IMR-90 (cell line): ENCODE data around the gene SURF1. TPM values are rescaled to one million over a fixed set of nuclear protein-coding genes. Genes with fewer than 3 reads are reported as not detected.
"Not testable (repeated sequence)": the region's sequence is repeated elsewhere in the genome, so short reads cannot be mapped to it uniquely, and the experiment has no call there.

Experiments
- ATAC-seq: fragments of 200-7000 bp; cut with Tn5 transposase; 2 replicates; pipeline ENCODE4 v1.9.1; 2020; ENCODE audit warnings: low read depth, mild to moderate bottlenecking, moderate library complexity
- BruUV-seq: library from RNA; stranded (reverse); fragments of 400-500 nt; replicated peaks from 2 replicates; lab custom pipeline; 2021; lab: Mats Ljungman, UMichigan
- CTCF ChIA-PET: fragments of 300-600 bp; formaldehyde crosslinking; extraction: SDS; loops from one replicate; lab custom pipeline; 2021; ENCODE audit warnings: antibody characterized with exemption; lab: Yijun Ruan, JAX
- POLR2A ChIA-PET: fragments of 300-600 bp; sonication (Branson Sonifier 250); formaldehyde crosslinking; loops from one replicate; lab custom pipeline; 2022; ENCODE audit warnings: antibody characterized with exemption; ENCODE audit not compliant: unreplicated experiment; lab: Charles Lee
- DNase-seq: peaks from one replicate; pipeline ENCODE4 v3.0.0; 2013
- H2AFZ ChIP-seq: replicated peaks from 2 replicates; pipeline ENCODE3; 2013; ENCODE audit warnings: low read length, mild to moderate bottlenecking; ENCODE audit not compliant: poor library complexity
- H2AK5ac ChIP-seq: 2 replicates; pipeline ENCODE4 v1.6.1; 2013; ENCODE audit warnings: low read depth, low read length, inconsistent platforms
- H2AK9ac ChIP-seq: replicated peaks from 2 replicates; pipeline ENCODE3; 2013; ENCODE audit warnings: mild to moderate bottlenecking, low read depth, low read length, moderate library complexity; ENCODE audit not compliant: poor library complexity
- H2BK120ac ChIP-seq: 2 replicates; pipeline ENCODE4 v1.6.1; 2013; ENCODE audit warnings: low read depth, low read length, inconsistent platforms
- H2BK15ac ChIP-seq: 3 replicates; pipeline ENCODE4 v1.6.1; 2013; ENCODE audit warnings: low read depth, low read length, inconsistent platforms
- H2BK20ac ChIP-seq: 2 replicates; pipeline ENCODE4 v1.6.1; 2013; ENCODE audit warnings: low read depth, mild to moderate bottlenecking, inconsistent platforms, low read length, moderate library complexity
- H2BK5ac ChIP-seq: 2 replicates; pipeline ENCODE4 v1.6.1; 2013; ENCODE audit warnings: mild to moderate bottlenecking, low read depth, low read length, inconsistent platforms; ENCODE audit not compliant: poor library complexity, severe bottlenecking
- H3K14ac ChIP-seq: replicated peaks from 2 replicates; pipeline ENCODE4 v1.6.1; 2013; ENCODE audit warnings: low read depth, low read length, inconsistent platforms
- H3K18ac ChIP-seq: 2 replicates; pipeline ENCODE4 v1.6.1; 2013; ENCODE audit warnings: low read depth, low read length, control low read depth
- H3K23ac ChIP-seq: 2 replicates; pipeline ENCODE4 v1.6.1; 2013; ENCODE audit warnings: low read depth, low read length, inconsistent platforms
- H3K27ac ChIP-seq: 2 replicates; pipeline ENCODE4 v1.5.1; 2013; ENCODE audit warnings: mild to moderate bottlenecking, control low read depth, low read length; ENCODE audit not compliant: insufficient read depth
- H3K27me3 ChIP-seq: 2 replicates; pipeline ENCODE4 v1.6.1; 2013; ENCODE audit warnings: low read length; ENCODE audit not compliant: control insufficient read depth, insufficient read depth
- H3K36me3 ChIP-seq: 2 replicates; pipeline ENCODE4 v1.6.1; 2013; ENCODE audit warnings: low read length, mixed read lengths; ENCODE audit not compliant: control insufficient read depth, insufficient read depth
- H3K4ac ChIP-seq: 2 replicates; pipeline ENCODE4 v1.6.1; 2013; ENCODE audit warnings: low read depth, low read length, inconsistent platforms
- H3K4me1 ChIP-seq: 2 replicates; pipeline ENCODE4 v1.6.1; 2013; ENCODE audit warnings: low read length, mixed read lengths; ENCODE audit not compliant: control insufficient read depth, insufficient read depth
- H3K4me2 ChIP-seq: 2 replicates; pipeline ENCODE4 v1.6.1; 2013; ENCODE audit warnings: low read depth, mild to moderate bottlenecking, control low read depth, low read length, moderate library complexity
- H3K4me3 ChIP-seq: 2 replicates; pipeline ENCODE4 v1.5.1; 2013; ENCODE audit warnings: low read depth, mild to moderate bottlenecking, control low read depth, low read length, moderate library complexity; ENCODE audit not compliant: insufficient read depth
- H3K56ac ChIP-seq: 2 replicates; pipeline ENCODE4 v1.6.1; 2013; ENCODE audit warnings: low read length, inconsistent platforms; ENCODE audit not compliant: insufficient read depth; ENCODE audit errors: extremely low read depth
- H3K79me1 ChIP-seq, 2 experiments: 2 replicates each; pipeline ENCODE4 v1.6.1; 2013; ENCODE audit warnings: low read length in 2 of 2, inconsistent platforms in 1 of 2, low read depth in 1 of 2
- H3K9ac ChIP-seq: 2 replicates; pipeline ENCODE4 v1.6.1; 2013; ENCODE audit warnings: low read depth, low read length, control low read depth
- H3K9me1 ChIP-seq: 2 replicates; pipeline ENCODE4 v1.6.1; 2013; ENCODE audit warnings: low read length, inconsistent platforms; ENCODE audit not compliant: insufficient read depth
- H3K9me3 ChIP-seq: 2 replicates; pipeline ENCODE4 v1.6.1; 2013; ENCODE audit warnings: low read length; ENCODE audit not compliant: control insufficient read depth, insufficient read depth
- H4K20me1 ChIP-seq: 2 replicates; pipeline ENCODE4 v1.6.1; 2013; ENCODE audit warnings: low read length, inconsistent platforms; ENCODE audit not compliant: insufficient read depth
- H4K5ac ChIP-seq: 2 replicates; pipeline ENCODE4 v1.6.1; 2013; ENCODE audit warnings: mild to moderate bottlenecking, low read depth, low read length, control low read depth
- H4K8ac ChIP-seq, 2 experiments: 2 replicates each; pipeline ENCODE4 v1.6.1; 2013; ENCODE audit warnings: low read depth in 2 of 2, low read length in 2 of 2, control low read depth in 1 of 2, inconsistent platforms in 1 of 2
- H4K91ac ChIP-seq: 2 replicates; pipeline ENCODE4 v1.6.1; 2013; ENCODE audit warnings: low read depth, low read length, inconsistent platforms; ENCODE audit not compliant: insufficient read depth
- CEBPB ChIP-seq: IDR thresholded peaks from 2 replicates; pipeline ENCODE4 v1.6.1; 2012; ENCODE audit warnings: low read depth, low read length, improper control_type of control experiment
- FOS ChIP-seq: fragments of 150-350 bp; IDR thresholded peaks from 2 replicates; pipeline ENCODE4 v1.6.1; 2016; ENCODE audit warnings: low read depth, low read length
- RAD21 ChIP-seq: IDR thresholded peaks from 2 replicates; pipeline ENCODE4 v1.6.1; 2012; ENCODE audit warnings: low read length, improper control_type of control experiment
- WGBS, 2 experiments: methylation state at CpG; one replicate each; pipeline versions ENCODE4 v1.1.5 to v1.1.7; 2013; ENCODE audit warnings: missing lambda C conversion rate in 2 of 2; ENCODE audit not compliant: insufficient read length in 1 of 2; ENCODE audit errors: extremely low coverage in 2 of 2; 5-methylcytosine and 5-hydroxymethylcytosine counted together
- dilution Hi-C: fragments of 300-500 bp; cut with HindIII; formaldehyde crosslinking; loops from one replicate; pipeline ENCODE4 v1.14.3; 2018; ENCODE audit warnings: low sequenced_read_pairs; ENCODE audit not compliant: unreplicated experiment
- in situ Hi-C: fragments of 300-500 bp; cut with MboI; formaldehyde crosslinking; loops from 3 replicates; pipeline ENCODE4 v1.14.3; 2019; ENCODE audit warnings: low sequenced_read_pairs, inconsistent platforms, mixed read lengths
- intact Hi-C: fragments of 100-400 bp; cut with micrococcal nuclease; formaldehyde crosslinking; loops from 2 replicates; pipeline ENCODE4 v1.10.0; 2022
- polyA plus RNA-seq, 3 experiments: library from polyadenylated mRNA; depleted of rRNA; stranded (reverse); fragments of >200 nt; gene quantifications; 2 replicates each; pipeline ENCODE4 v1.2.3, GENCODE V29; 2012; ENCODE audit warnings: low replicate concordance in 1 of 3
- total RNA-seq: library from RNA; depleted of rRNA; stranded (reverse); fragments of >200 nt; gene quantifications from 2 replicates; pipeline ENCODE4 v1.2.3, GENCODE V29; 2012
- TF ChIP-seq, protein P1 (sequence below): fragments of 150-350 bp; IDR thresholded peaks from 2 replicates; pipeline ENCODE4 v1.6.1; 2016; ENCODE audit warnings: low read depth, mild to moderate bottlenecking, low read length, moderate library complexity, borderline replicate concordance

Gene SURF1
- total and polyA plus RNA-seq, 2 of the 4 experiments (the other 2 are of a cell fraction), result 15.1 to 24.5 TPM

DNA sequence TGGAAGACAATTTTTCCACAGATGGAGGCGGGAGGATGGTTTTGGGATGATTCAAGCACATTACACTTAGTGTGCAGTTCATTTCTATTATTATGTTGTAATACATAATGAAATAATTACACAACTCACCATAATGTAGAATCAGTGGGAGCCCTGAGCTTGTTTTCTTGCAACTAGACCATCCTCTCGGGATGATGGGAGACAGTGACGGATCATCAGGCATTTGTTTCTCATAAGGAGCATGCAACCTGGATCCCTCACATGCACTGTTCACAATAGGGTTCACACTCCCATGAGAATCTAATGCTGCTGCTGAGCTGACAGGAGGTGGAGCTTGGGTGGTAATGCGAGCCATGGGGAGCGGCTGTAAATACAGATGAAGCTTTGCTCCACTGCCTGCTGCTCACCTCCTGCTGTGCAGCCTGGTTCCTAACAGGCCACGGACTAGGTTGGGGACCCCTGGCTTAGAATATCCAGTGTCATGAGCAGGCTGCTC, 21.5 kb upstream of the SURF1 start:
- no peaks in the 10 kb centered on the region for H3K9me3 ChIP-seq
- H4K8ac ChIP-seq, result no peak overlapping the region
- TF ChIP-seq FOS (no peak), CEBPB (no peak), RAD21 (no peak)
- TF ChIP-seq, protein P1, sequence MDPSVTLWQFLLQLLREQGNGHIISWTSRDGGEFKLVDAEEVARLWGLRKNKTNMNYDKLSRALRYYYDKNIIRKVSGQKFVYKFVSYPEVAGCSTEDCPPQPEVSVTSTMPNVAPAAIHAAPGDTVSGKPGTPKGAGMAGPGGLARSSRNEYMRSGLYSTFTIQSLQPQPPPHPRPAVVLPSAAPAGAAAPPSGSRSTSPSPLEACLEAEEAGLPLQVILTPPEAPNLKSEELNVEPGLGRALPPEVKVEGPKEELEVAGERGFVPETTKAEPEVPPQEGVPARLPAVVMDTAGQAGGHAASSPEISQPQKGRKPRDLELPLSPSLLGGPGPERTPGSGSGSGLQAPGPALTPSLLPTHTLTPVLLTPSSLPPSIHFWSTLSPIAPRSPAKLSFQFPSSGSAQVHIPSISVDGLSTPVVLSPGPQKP, result no peak
- no TSS peak for BruUV-seq
- H2BK20ac ChIP-seq, result no peak overlapping the region
- H3K56ac ChIP-seq, result no peak overlapping the region
- POLR2A ChIA-PET, result no interaction called here
- no peak overlapping the region for H3K27ac ChIP-seq
- H4K91ac ChIP-seq, result no peak overlapping the region
- H2BK120ac ChIP-seq, result no peak overlapping the region
- no peak overlapping the region for H2AK5ac ChIP-seq
- H3K79me1 ChIP-seq, result peaks cover 0 to 9% of the 10 kb centered on the region in 2 experiments; a peak in 2 of 4 replicates
- no peak overlapping the region for H4K5ac ChIP-seq
- no peaks in the 10 kb centered on the region; the same call in 1 of the 2 replicates for H3K9me1 ChIP-seq
- H2AK9ac ChIP-seq, result no peak overlapping the region
- H2BK5ac ChIP-seq, result no peak overlapping the region
- dilution Hi-C loops (no loop called here), intact Hi-C loops (no loop called here), in situ Hi-C loops (no loop called here)
- no peak overlapping the region for H3K9ac ChIP-seq
- H3K4ac ChIP-seq, result no peak overlapping the region
- ATAC-seq, result no peak
- peaks cover under 1% of the 10 kb centered on the region for H3K4me1 ChIP-seq
- peaks cover 25% of the 10 kb centered on the region for H4K20me1 ChIP-seq
- CTCF ChIA-PET, result no interaction called here
- H3K18ac ChIP-seq, result no peak overlapping the region
- H3K36me3 ChIP-seq, result peaks cover 5% of the 10 kb centered on the region
- no peak overlapping the region for H3K14ac ChIP-seq
- no peak overlapping the region for H3K4me2 ChIP-seq
- H3K23ac ChIP-seq, result no peak overlapping the region
- no peak overlapping the region for H2BK15ac ChIP-seq
- DNase-seq, result peak; percentile 17
- no peak overlapping the region for H2AFZ ChIP-seq
- H3K27me3 ChIP-seq, result no peaks in the 10 kb centered on the region
- H3K4me3 ChIP-seq, result no peak overlapping the region
- 67% methylated on average over 3 of the region's 6 CpGs; no CpG with 5 or more reads in 1 of the 2 experiments for WGBS, 2 experiments

DNA sequence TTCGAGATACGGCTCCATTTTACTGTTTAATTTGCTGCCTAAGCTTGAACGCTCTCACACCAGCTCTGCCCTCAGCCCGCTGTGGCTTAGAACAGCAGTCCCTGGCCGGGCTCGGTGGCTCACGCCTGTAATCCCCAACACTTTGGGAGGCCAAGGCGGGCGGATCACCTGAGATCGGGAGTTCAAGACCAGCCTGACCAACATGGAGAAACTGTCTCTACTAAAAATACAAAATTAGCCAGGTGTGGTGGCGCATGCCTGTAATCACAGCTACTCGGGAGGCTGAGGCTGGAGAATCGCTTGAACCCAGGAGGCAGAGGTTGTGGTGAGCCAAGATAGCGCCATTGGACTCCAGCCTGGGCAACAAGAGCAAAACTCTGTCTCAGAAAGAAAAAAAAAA, 21.0 kb upstream of the SURF1 start:
- H2BK120ac ChIP-seq, H3K9me3 ChIP-seq, DNase-seq, H3K27ac ChIP-seq, H3K56ac ChIP-seq, H3K23ac ChIP-seq, H3K4me1 ChIP-seq, dilution Hi-C loops, H2BK15ac ChIP-seq, ATAC-seq, H3K4me3 ChIP-seq, in situ Hi-C loops, H2AK9ac ChIP-seq, H3K14ac ChIP-seq, H2BK5ac ChIP-seq, H3K18ac ChIP-seq, H4K5ac ChIP-seq, H3K9me1 ChIP-seq, H4K91ac ChIP-seq, H3K4me2 ChIP-seq, H3K4ac ChIP-seq, H3K9ac ChIP-seq, POLR2A ChIA-PET, H2BK20ac ChIP-seq, H2AK5ac ChIP-seq, H4K8ac ChIP-seq, intact Hi-C loops, BruUV-seq, H3K27me3 ChIP-seq, H3K36me3 ChIP-seq, H2AFZ ChIP-seq: not testable (repeated sequence)
- CTCF ChIA-PET, result interaction anchor here (0.5 kb wide), 1 partner anchor 290 kb away, joined by 4 read pairs; no protein-coding TSS in a partner anchor
- peaks cover 0 to 14% of the 10 kb centered on the region in 2 experiments; a peak in 2 of 4 replicates for H3K79me1 ChIP-seq
- WGBS, 2 experiments, result 99% methylated on average over 6 of the region's 14 CpGs; no CpG with 5 or more reads in 1 of the 2 experiments
- peaks cover 30% of the 10 kb centered on the region for H4K20me1 ChIP-seq
